Brain microvascular endothelial cell (primary cell): ENCODE data around the gene ZNF880.

Experiments used
- DNase-seq: peaks from one replicate; pipeline ENCODE4 v3.0.0-alpha.2; 2020
- H3K27ac ChIP-seq: fragments of 250-450 bp; sonication (Bioruptor Pico); 2 replicates; pipeline ENCODE4 v1.5.1; 2020; ENCODE audit warnings: mild to moderate bottlenecking, moderate library complexity
- H3K27me3 ChIP-seq: fragments of 250-450 bp; sonication (Bioruptor Pico); replicated peaks from 2 replicates; pipeline ENCODE4 v1.5.1; 2020; ENCODE audit warnings: mild to moderate bottlenecking
- H3K36me3 ChIP-seq: fragments of 250-450 bp; sonication (Bioruptor Pico); replicated peaks from 2 replicates; pipeline ENCODE4 v1.5.1; 2020; ENCODE audit warnings: mild to moderate bottlenecking
- H3K4me3 ChIP-seq: 2 replicates; pipeline ENCODE4 v1.5.1; 2011; ENCODE audit warnings: low read depth, mild to moderate bottlenecking, control low read depth, low read length, moderate library complexity
- CTCF ChIP-seq: IDR thresholded peaks from 2 replicates; pipeline ENCODE4 v1.5.1; 2011; ENCODE audit warnings: low read depth, mild to moderate bottlenecking, moderate library complexity, low read length, control low read depth, inconsistent platforms; ENCODE audit errors: missing control alignments
- in situ Hi-C: cut with HindIII; loops from 2 replicates; pipeline ENCODE4 v1.10.0; 2017; ENCODE audit warnings: low sequenced_read_pairs, low pct_ligation_motif_present

ZNF880 gene

GRCh38 chr19:52369559-52370340 is at the start of gene ZNF880:
ZNF880 (plus strand) TSS chr19:52369923; CDS start chr19:52369966, 43 bp downstream.
- peak; percentile 87 for DNase-seq
- Histone ChIP-seq H3K27me3 (no peaks in the 10 kb centered on the region), H3K36me3 (peaks cover 10% of the 10 kb centered on the region), H3K27ac (peak within 1 kb of the TSS; percentile 98), H3K4me3 (peak within 1 kb of the TSS; percentile 88)
- in situ Hi-C loops = no loop called here
- TF ChIP-seq CTCF = no peak

GRCh38 chr19:52322429-52322828 is 47.3 kb upstream of the ZNF880 start:
- Histone ChIP-seq H3K27ac (no peak overlapping the region), H3K27me3 (no peaks in the 10 kb centered on the region), H3K36me3 (peaks cover 40% of the 10 kb centered on the region), H3K4me3 (no peak overlapping the region)
- DNase-seq = no peak
- TF ChIP-seq CTCF = no peak
- in situ Hi-C loops = no loop called here

GRCh38 chr19:52331757-52332156 is 38.0 kb upstream of the ZNF880 start:
- Histone ChIP-seq H3K27me3 (no peaks in the 10 kb centered on the region), H3K36me3 (no peaks in the 10 kb centered on the region), H3K27ac (no peak overlapping the region), H3K4me3 (no peak overlapping the region)
- TF ChIP-seq CTCF = no peak
- in situ Hi-C loops = no loop called here
- no peak for DNase-seq

GRCh38 chr19:52335768-52336116 is 34.0 kb upstream of the ZNF880 start:
- Histone ChIP-seq H3K4me3 (peak overlapping the region; percentile 82), H3K36me3 (no peaks in the 10 kb centered on the region), H3K27ac (no peak overlapping the region), H3K27me3 (no peaks in the 10 kb centered on the region)
- in situ Hi-C loops = no loop called here
- no peak for DNase-seq
- TF ChIP-seq CTCF = no peak

GRCh38 chr19:52336117-52336790 is 33.5 kb upstream of the ZNF880 start, which contains the start of gene ZNF610:
ZNF610 (plus strand) TSS chr19:52336243; CDS start chr19:52349173, 12,930 bp downstream.
- peak; percentile 83 for DNase-seq
- Histone ChIP-seq H3K36me3 (no peaks in the 10 kb centered on the region), H3K4me3 (peak within 1 kb of the TSS; percentile 82), H3K27ac (peak within 1 kb of the TSS; percentile 70), H3K27me3 (no peaks in the 10 kb centered on the region)
- TF ChIP-seq CTCF = no peak
- in situ Hi-C loops = no loop called here
